ENCODE results near the gene SLC9A9.

GRCh38 chr3:143329567-143330211 is 518.6 kb downstream of the SLC9A9 start:
- no peak for TF ChIP-seq CTCF (IDR thresholded peaks at IDR 0.05)
- no peak for TF ChIP-seq POLR2AphosphoS5 (IDR thresholded peaks at IDR 0.05)

All from gastroesophageal sphincter (tissue), 3 donors.